HG03175 (cell line): ENCODE results near the gene HEXIM2.
"Not testable (repeated sequence)": the region's sequence is repeated elsewhere in the genome, so short reads cannot be mapped to it uniquely, and the experiment has no call there.

Experiments used
- ATAC-seq: cut with Tn5 transposase; IDR thresholded peaks from one replicate; pipeline ENCODE4 v1.9.1; 2021; ENCODE audit warnings: mild to moderate bottlenecking, moderate library complexity; ENCODE audit not compliant: unreplicated experiment

The HEXIM2 gene

GRCh38 chr17:45168991-45169752, 7.5 kb downstream of the HEXIM2 start:
- ATAC-seq: no peak

GRCh38 chr17:45170280-45170930, 8.7 kb downstream of the HEXIM2 start:
- ATAC-seq: no peak

GRCh38 chr17:45170931-45171337, 9.3 kb downstream of the HEXIM2 start:
- ATAC-seq: no peak

- no peak for ATAC-seq
These were observed 9.9 kb downstream of the HEXIM2 start for GRCh38 chr17:45171338-45172231.

GRCh38 chr17:45172232-45172540, 10.5 kb downstream of the HEXIM2 start:
- ATAC-seq: no peak

GRCh38 chr17:45172541-45173286, 11.0 kb downstream of the HEXIM2 start:
- ATAC-seq: no peak

- ATAC-seq: no peak
These were observed 14.1 kb downstream of the HEXIM2 start for GRCh38 chr17:45175759-45176115.

GRCh38 chr17:45177563-45177962, 15.9 kb downstream of the HEXIM2 start:
- no peak for ATAC-seq

GRCh38 chr17:45184144-45184543, 22.5 kb downstream of the HEXIM2 start:
- no peak for ATAC-seq

GRCh38 chr17:45186801-45187354, 25.2 kb downstream of the HEXIM2 start:
- no peak for ATAC-seq

GRCh38 chr17:45189009-45189408, 27.3 kb downstream of the HEXIM2 start:
- ATAC-seq: no peak

- ATAC-seq: no peak
These were observed 29.0 kb downstream of the HEXIM2 start for GRCh38 chr17:45190503-45191255.

- no peak for ATAC-seq
These were observed 33.7 kb downstream of the HEXIM2 start for GRCh38 chr17:45195424-45195823.

GRCh38 chr17:45197108-45197507, 35.4 kb downstream of the HEXIM2 start:
- no peak for ATAC-seq

- ATAC-seq: peak; percentile 85
These were observed 36.1 kb downstream of the HEXIM2 start for GRCh38 chr17:45197555-45198334.

- no peak for ATAC-seq
These were observed 39.0 kb downstream of the HEXIM2 start for GRCh38 chr17:45200701-45201100.

- ATAC-seq: no peak
These were observed 39.8 kb downstream of the HEXIM2 start for GRCh38 chr17:45201457-45201856.

- ATAC-seq: not testable (repeated sequence)
These were observed 40.2 kb downstream of the HEXIM2 start for GRCh38 chr17:45201880-45202279.
